Measurements from ENCODE around the gene KIF24.
"Not testable (repeated sequence)": the region's sequence is repeated elsewhere in the genome, so short reads cannot be mapped to it uniquely, and the experiment has no call there.

Gene KIF24

GRCh38 chr9:34311499-34312185, 17.4 kb downstream of the KIF24 start:
- no peaks in the 10 kb centered on the region for H3K36me3 ChIP-seq (ENCODE audit: control insufficient read depth, insufficient read depth, low read length)
- DNase-seq (ENCODE audit: extremely low read depth, insufficient read length), result no peak
- H3K27me3 ChIP-seq (replicated peaks; ENCODE audit: control insufficient read depth, insufficient read depth, low read length), result no peaks in the 10 kb centered on the region
- no peak for TF ChIP-seq CTCF (IDR thresholded peaks at IDR 0.05; ENCODE audit: insufficient read depth, low read length, poor library complexity, severe bottlenecking)
- no peak overlapping the region for H3K4me3 ChIP-seq (replicated peaks; ENCODE audit: low read depth, low read length)

GRCh38 chr9:34310215-34310614, 18.9 kb downstream of the KIF24 start:
- Histone ChIP-seq H3K36me3 (ENCODE audit: control insufficient read depth, insufficient read depth, low read length) (no peaks in the 10 kb centered on the region), H3K4me3 (replicated peaks; ENCODE audit: low read depth, low read length) (no peak overlapping the region), H3K27me3 (replicated peaks; ENCODE audit: control insufficient read depth, insufficient read depth, low read length) (no peaks in the 10 kb centered on the region)
- no peak for DNase-seq (ENCODE audit: extremely low read depth, insufficient read length)
- no peak for TF ChIP-seq CTCF (IDR thresholded peaks at IDR 0.05; ENCODE audit: insufficient read depth, low read length, poor library complexity, severe bottlenecking)

- DNase-seq (ENCODE audit: extremely low read depth, insufficient read length); H3K36me3 ChIP-seq (ENCODE audit: control insufficient read depth, insufficient read depth, low read length); H3K4me3 ChIP-seq (replicated peaks; ENCODE audit: low read depth, low read length); H3K27me3 ChIP-seq (replicated peaks; ENCODE audit: control insufficient read depth, insufficient read depth, low read length): not testable (repeated sequence)
Observed at GRCh38 chr9:34308316-34308715, 20.8 kb downstream of the KIF24 start.

- H3K4me3 ChIP-seq (replicated peaks; ENCODE audit: low read depth, low read length); H3K36me3 ChIP-seq (ENCODE audit: control insufficient read depth, insufficient read depth, low read length); DNase-seq (ENCODE audit: extremely low read depth, insufficient read length); H3K27me3 ChIP-seq (replicated peaks; ENCODE audit: control insufficient read depth, insufficient read depth, low read length): not testable (repeated sequence)
Observed at GRCh38 chr9:34301064-34301463, 28.0 kb downstream of the KIF24 start.

GRCh38 chr9:34292552-34292951, 36.5 kb downstream of the KIF24 start:
- Histone ChIP-seq H3K4me3 (replicated peaks; ENCODE audit: low read depth, low read length) (no peak overlapping the region), H3K36me3 (ENCODE audit: control insufficient read depth, insufficient read depth, low read length) (no peaks in the 10 kb centered on the region), H3K27me3 (replicated peaks; ENCODE audit: control insufficient read depth, insufficient read depth, low read length) (no peaks in the 10 kb centered on the region)
- no peak for TF ChIP-seq CTCF (IDR thresholded peaks at IDR 0.05; ENCODE audit: insufficient read depth, low read length, poor library complexity, severe bottlenecking)
- no peak for DNase-seq (ENCODE audit: extremely low read depth, insufficient read length)

- Histone ChIP-seq H3K4me3 (replicated peaks; ENCODE audit: low read depth, low read length) (no peak overlapping the region), H3K36me3 (ENCODE audit: control insufficient read depth, insufficient read depth, low read length) (no peaks in the 10 kb centered on the region), H3K27me3 (replicated peaks; ENCODE audit: control insufficient read depth, insufficient read depth, low read length) (no peaks in the 10 kb centered on the region)
- no peak for DNase-seq (ENCODE audit: extremely low read depth, insufficient read length)
- no peak for TF ChIP-seq CTCF (IDR thresholded peaks at IDR 0.05; ENCODE audit: insufficient read depth, low read length, poor library complexity, severe bottlenecking)
Observed at GRCh38 chr9:34291423-34291822, 37.6 kb downstream of the KIF24 start.

- no peak for DNase-seq (ENCODE audit: extremely low read depth, insufficient read length)
- H3K27me3 ChIP-seq (replicated peaks; ENCODE audit: control insufficient read depth, insufficient read depth, low read length), result no peaks in the 10 kb centered on the region
- TF ChIP-seq CTCF (IDR thresholded peaks at IDR 0.05; ENCODE audit: insufficient read depth, low read length, poor library complexity, severe bottlenecking), result no peak
- no peaks in the 10 kb centered on the region for H3K36me3 ChIP-seq (ENCODE audit: control insufficient read depth, insufficient read depth, low read length)
- H3K4me3 ChIP-seq (replicated peaks; ENCODE audit: low read depth, low read length), result no peak overlapping the region
Observed at GRCh38 chr9:34291023-34291422, 38.0 kb downstream of the KIF24 start.

Measured in GM06990 (cell line).